Measurements from ENCODE around the gene C1orf52.
"Not testable (repeated sequence)": the region's sequence is repeated elsewhere in the genome, so short reads cannot be mapped to it uniquely, and the experiment has no call there.

The C1orf52 gene

GRCh38 chr1:85278853-85279314 lies 19.4 kb upstream of the C1orf52 start:
- peak in 1 of 4 experiments; percentile 25 for DNase-seq (ENCODE audit: low read depth in 4 of 4, low spot score in 1 of 4)

DNA sequence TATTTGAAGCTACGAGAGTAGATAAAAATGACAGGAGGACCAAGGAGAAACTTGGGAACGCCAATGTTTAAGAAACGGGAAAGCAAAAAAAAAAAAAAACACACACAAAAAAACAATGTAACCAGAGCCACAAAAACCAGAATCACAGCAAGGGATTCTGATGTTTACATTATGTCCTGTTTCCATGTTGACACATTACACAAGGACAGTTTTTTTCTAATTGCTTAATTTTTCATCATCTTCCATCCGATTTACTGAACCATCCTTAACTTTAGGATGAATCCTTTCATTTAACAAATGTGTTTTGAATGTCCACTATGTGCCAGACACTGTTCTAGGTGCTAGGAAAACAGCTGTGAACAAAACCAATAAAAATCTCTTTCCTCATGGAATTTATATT lies 18.3 kb upstream of the C1orf52 start:
- DNase-seq (ENCODE audit: low read depth in 4 of 4, low spot score in 1 of 4), result no peak

- no peak for DNase-seq (ENCODE audit: low read depth in 4 of 4, low spot score in 1 of 4)
Measured at GRCh38 chr1:85276978-85277639, 17.6 kb upstream of the C1orf52 start.

- peak; percentile 85 to 95 (median 91) for DNase-seq (ENCODE audit: low read depth in 4 of 4, low spot score in 1 of 4)
Measured at GRCh38 chr1:85276215-85276977, 16.9 kb upstream of the C1orf52 start, which contains the start of gene BCL10. BCL10 (minus strand) TSS chr1:85276632; CDS start chr1:85276352, 280 bp downstream.

DNA sequence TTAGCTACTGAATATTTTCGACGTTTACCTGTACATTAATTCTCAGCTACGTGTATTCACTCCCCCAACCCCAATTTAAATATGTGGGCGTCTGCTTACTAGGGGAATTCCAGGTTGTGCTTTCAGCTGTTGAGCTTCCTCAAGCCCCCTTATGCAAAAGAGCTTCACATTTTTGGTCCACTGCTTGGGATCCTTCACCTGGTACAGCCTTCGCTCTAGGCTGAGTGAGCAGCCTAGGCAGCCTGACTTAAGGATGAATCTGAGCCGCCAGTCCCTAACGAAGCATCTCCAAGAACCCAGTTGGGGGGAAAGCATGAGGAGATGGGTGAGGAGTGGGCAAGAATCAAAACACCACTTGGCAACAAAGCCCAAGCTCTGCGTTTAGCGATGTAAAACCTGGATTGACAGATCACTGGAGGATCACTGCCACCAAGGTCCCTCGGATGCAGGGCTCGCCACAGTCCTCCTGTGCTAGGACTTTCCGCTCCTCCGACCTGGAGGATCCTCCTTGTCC lies 16.3 kb upstream of the C1orf52 start:
- DNase-seq (ENCODE audit: low read depth in 4 of 4, low spot score in 1 of 4), result no peak

- DNase-seq (ENCODE audit: low read depth in 4 of 4, low spot score in 1 of 4), result no peak
Measured at GRCh38 chr1:85274969-85275453, 15.5 kb upstream of the C1orf52 start.

DNA sequence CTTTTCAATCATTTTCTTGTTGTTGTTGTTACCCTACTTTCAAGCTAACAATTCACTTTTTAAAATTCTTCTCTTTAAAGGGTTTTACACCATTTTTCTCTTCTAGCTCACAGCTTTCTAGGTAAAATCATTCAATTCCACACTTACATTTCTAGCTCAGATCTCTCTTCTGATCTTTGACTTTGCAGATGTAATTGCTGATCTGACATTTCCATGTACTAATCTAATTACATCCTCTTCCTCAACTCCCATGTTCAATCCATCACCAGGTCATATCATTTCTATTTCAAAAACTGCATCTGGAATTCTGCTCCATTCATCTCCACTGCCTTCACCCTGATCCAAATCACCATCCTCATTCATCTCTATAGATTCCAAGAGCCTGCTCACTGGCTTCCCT lies 13.9 kb upstream of the C1orf52 start:
- DNase-seq (ENCODE audit: low read depth in 4 of 4, low spot score in 1 of 4), result no peak

DNA sequence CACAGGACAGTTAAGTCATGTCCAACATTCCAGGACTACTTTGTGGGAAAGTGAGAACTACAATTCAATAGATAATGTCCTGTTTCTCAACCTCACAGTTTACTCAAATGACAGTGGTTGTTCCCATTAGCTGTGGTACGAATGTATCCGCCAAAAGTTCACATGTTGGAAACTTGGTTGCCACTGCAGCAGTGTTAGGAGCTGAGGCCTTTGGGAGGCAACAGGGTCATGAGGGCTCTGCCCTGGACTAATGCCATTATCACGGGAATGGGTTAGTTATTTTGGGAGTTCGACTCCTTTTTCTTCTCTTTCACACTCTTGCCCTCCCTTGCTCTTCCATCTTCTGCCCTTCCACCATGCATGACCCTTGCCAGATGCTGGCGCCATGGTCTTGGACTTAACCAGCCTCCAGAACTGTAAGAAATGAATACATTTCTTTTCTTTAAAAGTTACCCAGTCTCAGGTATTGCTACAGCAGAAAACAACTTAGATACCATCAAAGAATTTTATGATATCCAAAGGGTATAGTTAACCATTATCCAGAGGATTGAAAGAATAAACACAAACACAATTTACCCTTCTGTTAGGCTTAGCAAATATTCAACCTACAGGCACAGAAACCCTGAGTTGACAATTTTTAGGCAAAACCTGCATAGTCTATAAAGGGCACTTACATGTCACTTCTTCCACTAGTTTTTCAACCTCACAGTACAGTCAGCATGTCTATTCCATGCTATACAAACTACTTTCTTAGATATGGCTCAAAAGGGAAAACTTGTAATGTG lies 9.5 kb upstream of the C1orf52 start:
- DNase-seq (ENCODE audit: low read depth in 4 of 4, low spot score in 1 of 4), result no peak

- DNase-seq (ENCODE audit: low read depth in 4 of 4, low spot score in 1 of 4), result no peak
Measured at GRCh38 chr1:85267313-85267712, 7.9 kb upstream of the C1orf52 start.

GRCh38 chr1:85264150-85264549 lies 4.7 kb upstream of the C1orf52 start:
- no peak for DNase-seq (ENCODE audit: low read depth in 4 of 4, low spot score in 1 of 4)

DNA sequence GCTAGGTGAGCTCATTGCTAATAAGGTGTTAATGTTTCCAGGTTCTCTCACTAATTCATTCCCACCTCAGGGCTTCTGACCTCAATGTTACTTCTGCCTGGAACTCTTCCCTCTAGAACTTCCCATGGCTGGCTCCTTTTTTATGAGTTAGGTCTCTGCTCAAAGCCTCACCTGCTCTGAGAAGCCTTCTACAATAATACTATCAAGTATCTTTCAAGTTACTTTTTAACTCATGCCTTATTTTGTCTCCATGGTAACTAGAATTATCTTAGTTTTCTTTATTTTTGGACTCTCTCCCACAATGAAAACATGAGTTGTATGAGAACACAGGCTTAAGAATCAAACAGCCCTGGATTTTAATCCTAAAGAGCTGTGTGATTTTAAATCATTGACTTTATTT lies 3.5 kb upstream of the C1orf52 start:
- DNase-seq (ENCODE audit: low read depth in 4 of 4, low spot score in 1 of 4), result no peak

GRCh38 chr1:85259912-85260274 lies 431 bp upstream of the C1orf52 start:
- no peak for DNase-seq (ENCODE audit: low read depth in 4 of 4, low spot score in 1 of 4)

DNA sequence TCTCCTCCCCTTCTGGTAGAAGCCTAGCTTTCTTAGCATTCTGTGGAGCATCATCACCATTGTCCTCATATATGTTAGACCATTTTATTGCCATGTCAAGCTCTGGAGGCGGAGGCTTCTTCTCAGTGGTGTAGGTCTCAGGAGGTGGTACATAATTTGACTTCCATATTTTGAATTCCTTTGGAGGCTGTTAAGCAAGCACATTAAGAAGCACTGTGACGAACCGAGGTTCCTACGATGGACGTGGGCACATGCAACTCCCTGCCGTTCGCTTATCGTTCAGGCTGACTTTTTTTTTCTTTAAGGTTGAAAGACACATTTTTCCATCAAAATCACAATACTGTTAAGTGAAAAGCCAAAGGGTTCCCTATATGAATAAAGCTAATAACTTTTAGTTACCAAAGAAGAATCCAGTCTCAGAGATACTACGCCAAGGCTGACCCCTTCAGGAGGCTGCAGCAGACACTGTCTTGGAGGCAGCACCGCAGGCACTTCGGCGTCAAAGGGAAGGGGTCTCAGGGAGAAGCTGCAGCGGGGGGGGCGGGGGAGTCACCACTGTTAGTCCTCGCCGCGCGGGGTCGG lies 835 bp downstream of the C1orf52 start:
- DNase-seq (ENCODE audit: low read depth in 4 of 4, low spot score in 1 of 4), result no peak

DNA sequence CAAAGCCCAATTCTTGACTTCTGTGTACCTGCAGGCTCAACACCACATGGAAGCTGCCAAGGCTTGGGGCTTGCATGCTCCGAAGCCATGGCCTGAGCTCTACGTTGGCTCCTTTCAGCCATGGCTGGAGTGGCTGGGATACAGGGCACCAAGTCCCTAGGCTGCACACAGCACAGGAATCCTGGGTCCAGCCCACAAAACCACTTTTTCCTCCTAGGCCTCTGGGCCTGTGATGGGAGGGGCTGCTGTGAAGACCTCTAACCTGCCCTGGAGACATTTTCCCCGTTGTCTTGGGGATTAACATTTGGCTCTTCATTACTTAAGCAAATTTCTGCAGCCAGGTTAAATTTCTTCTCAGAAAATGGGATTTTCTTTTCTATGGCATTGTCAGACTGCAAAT lies 10.4 kb downstream of the C1orf52 start:
- DNase-seq (ENCODE audit: low read depth in 4 of 4, low spot score in 1 of 4), result not testable (repeated sequence)

GRCh38 chr1:85245891-85246290 lies 13.6 kb downstream of the C1orf52 start:
- DNase-seq (ENCODE audit: low read depth in 4 of 4, low spot score in 1 of 4), result no peak

- DNase-seq (ENCODE audit: low read depth in 4 of 4, low spot score in 1 of 4), result no peak
Measured at GRCh38 chr1:85245456-85245855, 14.0 kb downstream of the C1orf52 start.

GRCh38 chr1:85244271-85245061 lies 15.0 kb downstream of the C1orf52 start:
- DNase-seq (ENCODE audit: low read depth in 4 of 4, low spot score in 1 of 4), result no peak

GRCh38 chr1:85243372-85243771 lies 16.1 kb downstream of the C1orf52 start:
- DNase-seq (ENCODE audit: low read depth in 4 of 4, low spot score in 1 of 4), result no peak

GRCh38 chr1:85240643-85241042 lies 18.8 kb downstream of the C1orf52 start:
- DNase-seq (ENCODE audit: low read depth in 4 of 4, low spot score in 1 of 4), result no peak

DNA sequence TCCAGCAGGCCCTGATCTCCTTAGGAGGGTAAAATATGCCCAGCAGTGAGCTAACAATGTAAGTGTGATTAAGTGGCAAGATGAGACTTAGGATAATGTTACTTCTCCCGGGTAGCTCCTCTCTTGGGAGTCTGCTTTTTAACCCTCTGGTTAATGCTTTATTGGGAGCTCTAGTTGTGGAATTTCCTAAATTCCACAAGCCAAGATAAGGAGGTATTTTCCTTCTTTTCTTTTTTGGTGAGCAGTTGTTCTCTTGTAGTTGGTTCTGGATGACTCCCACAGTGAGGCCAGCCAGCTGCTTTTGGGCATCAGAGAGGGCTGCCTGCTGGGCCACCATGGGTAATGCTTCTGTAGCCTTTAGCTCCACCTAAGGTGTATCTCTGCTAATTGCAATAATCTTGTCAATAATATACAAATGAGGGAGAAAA lies 19.3 kb downstream of the C1orf52 start:
- DNase-seq (ENCODE audit: low read depth in 4 of 4, low spot score in 1 of 4), result no peak

Measured in stimulated activated CD4-positive, alpha-beta T cell treated with anti-CD3 and anti-CD28 coated beads, Interleukin-1b, Interleukin-23, amount 100 ng/mL, for 24 hours (primary cell).